Measurements from ENCODE around the gene CDC14A. TPM values are rescaled to one million over a fixed set of nuclear protein-coding genes. Genes with fewer than 3 reads are reported as not detected.
A peak's percentile ranks its signal among the peaks of the same experiment; 100 is the strongest.

Gene CDC14A
- total and polyA plus RNA-seq, 12 donors, result 1.4 to 4.0 (median 3.1) TPM

DNA sequence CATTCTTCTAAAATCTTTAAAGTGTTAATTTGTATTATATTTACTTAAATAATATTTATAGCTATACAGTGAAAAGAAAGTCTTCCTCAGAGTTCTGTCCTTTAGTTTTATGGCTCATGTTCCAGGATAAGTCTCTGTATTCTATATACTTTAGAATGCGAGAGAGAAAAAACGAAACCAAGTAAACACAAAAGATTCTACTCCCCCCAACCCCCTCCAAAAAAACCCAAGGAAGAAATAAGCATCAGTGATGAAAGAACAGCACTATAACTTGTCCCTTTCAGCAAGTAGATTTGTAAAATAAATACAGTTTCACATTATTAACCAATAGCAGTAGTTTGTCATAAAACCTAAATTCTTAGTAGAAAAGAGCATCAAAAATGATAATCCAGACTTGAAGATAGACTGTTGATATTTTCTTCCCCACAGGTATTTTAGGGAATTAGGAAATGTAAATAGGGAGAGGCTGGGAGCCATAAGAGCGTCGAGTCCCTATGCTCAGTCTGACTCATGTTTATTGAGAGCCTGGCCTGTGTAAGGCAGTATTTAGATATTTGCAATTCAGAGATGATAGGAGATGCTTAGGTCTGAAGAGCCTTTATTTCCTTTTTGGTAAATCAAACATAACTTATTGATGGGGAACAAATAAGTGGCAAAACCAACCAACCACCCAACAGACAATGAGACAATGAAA lies 35.5 kb downstream of the CDC14A start:
- Histone ChIP-seq H3K27me3 (no peaks in the 10 kb centered on the region), H3K4me1 (peaks cover 0 to 32% (median 3%) of the 10 kb centered on the region in 9 donors), H3K27ac (peak overlapping the region in 9 of 10 donors; percentile 10 to 73 (median 54)), H3K36me3 (peaks cover 0 to 19% (median 0%) of the 10 kb centered on the region in 9 donors), H3K4me3 (peak overlapping the region in 5 of 10 donors; percentile 7 to 22 (median 16)), H3K9me3 (no peaks in the 10 kb centered on the region)
- intact Hi-C loops (cut with DNase I), result no loop called here
- no peak for DNase-seq
- 54 to 55% methylated on average over 4 of the region's 4 CpGs for WGBS, 2 donors
- TF ChIP-seq, protein P1, sequence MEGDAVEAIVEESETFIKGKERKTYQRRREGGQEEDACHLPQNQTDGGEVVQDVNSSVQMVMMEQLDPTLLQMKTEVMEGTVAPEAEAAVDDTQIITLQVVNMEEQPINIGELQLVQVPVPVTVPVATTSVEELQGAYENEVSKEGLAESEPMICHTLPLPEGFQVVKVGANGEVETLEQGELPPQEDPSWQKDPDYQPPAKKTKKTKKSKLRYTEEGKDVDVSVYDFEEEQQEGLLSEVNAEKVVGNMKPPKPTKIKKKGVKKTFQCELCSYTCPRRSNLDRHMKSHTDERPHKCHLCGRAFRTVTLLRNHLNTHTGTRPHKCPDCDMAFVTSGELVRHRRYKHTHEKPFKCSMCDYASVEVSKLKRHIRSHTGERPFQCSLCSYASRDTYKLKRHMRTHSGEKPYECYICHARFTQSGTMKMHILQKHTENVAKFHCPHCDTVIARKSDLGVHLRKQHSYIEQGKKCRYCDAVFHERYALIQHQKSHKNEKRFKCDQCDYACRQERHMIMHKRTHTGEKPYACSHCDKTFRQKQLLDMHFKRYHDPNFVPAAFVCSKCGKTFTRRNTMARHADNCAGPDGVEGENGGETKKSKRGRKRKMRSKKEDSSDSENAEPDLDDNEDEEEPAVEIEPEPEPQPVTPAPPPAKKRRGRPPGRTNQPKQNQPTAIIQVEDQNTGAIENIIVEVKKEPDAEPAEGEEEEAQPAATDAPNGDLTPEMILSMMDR (IDR thresholded peaks at IDR 0.05), result no peak
- ATAC-seq, result peak in 1 of 8 donors; percentile 54

- WGBS, 2 donors, result 78 to 100% methylated on average over 2 of the region's 2 CpGs
- TF ChIP-seq, protein P1 (IDR thresholded peaks at IDR 0.05), result no peak
- peaks cover 0 to 33% (median 0%) of the 10 kb centered on the region in 9 donors for H3K36me3 ChIP-seq
- no peak overlapping the region for H3K4me3 ChIP-seq
- H3K27me3 ChIP-seq, result no peaks in the 10 kb centered on the region
- DNase-seq (no peak), ATAC-seq (no peak)
- no peak overlapping the region for H3K27ac ChIP-seq
- H3K9me3 ChIP-seq, result no peaks in the 10 kb centered on the region
- H3K4me1 ChIP-seq, result peaks cover 0 to 46% (median 10%) of the 10 kb centered on the region in 9 donors
- intact Hi-C loops (cut with DNase I), result no loop called here
Measured at GRCh38 chr1:100390531-100390930, 38.2 kb downstream of the CDC14A start.

- 63 to 66% methylated on average over 1 of the region's 1 CpG for WGBS, 2 donors
- no peak for ATAC-seq
- H3K9me3 ChIP-seq, result no peaks in the 10 kb centered on the region
- intact Hi-C loops (cut with DNase I), result no loop called here
- H3K27me3 ChIP-seq, result no peaks in the 10 kb centered on the region
- peaks cover 0 to 33% (median 0%) of the 10 kb centered on the region in 9 donors for H3K36me3 ChIP-seq
- H3K27ac ChIP-seq, result no peak overlapping the region
- TF ChIP-seq, protein P1 (IDR thresholded peaks at IDR 0.05), result no peak
- no peak overlapping the region for H3K4me3 ChIP-seq
- H3K4me1 ChIP-seq, result peaks cover 0 to 54% (median 10%) of the 10 kb centered on the region in 9 donors
- no peak for DNase-seq
Measured at GRCh38 chr1:100391675-100392074, 39.4 kb downstream of the CDC14A start.

- DNase-seq (no peak), ATAC-seq (no peak)
- Histone ChIP-seq H3K27ac (no peak overlapping the region), H3K27me3 (no peaks in the 10 kb centered on the region), H3K36me3 (peaks cover 0 to 33% (median 0%) of the 10 kb centered on the region in 9 donors), H3K4me3 (no peak overlapping the region), H3K9me3 (no peaks in the 10 kb centered on the region), H3K4me1 (peaks cover 0 to 52% (median 10%) of the 10 kb centered on the region in 9 donors)
- intact Hi-C loops (cut with DNase I), result no loop called here
- TF ChIP-seq, protein P1 (IDR thresholded peaks at IDR 0.05), result no peak
- 85 to 88% methylated on average over 5 of the region's 5 CpGs for WGBS, 2 donors
Measured at GRCh38 chr1:100392756-100393155, 40.5 kb downstream of the CDC14A start.

Data from heart right ventricle (tissue), 16 donors.